A673 (cell line): ENCODE results near the gene CBX5. TPM values are rescaled to one million over a fixed set of nuclear protein-coding genes. Genes with fewer than 3 reads are reported as not detected.

ENCODE experiments used
- BruUV-seq: library from RNA; stranded (reverse); fragments of 400-500 nt; replicated peaks from 2 replicates; lab custom pipeline; 2021; lab: Mats Ljungman, UMichigan
- CTCF ChIA-PET: fragments of 300-600 bp; sonication (Branson Sonifier 250); formaldehyde crosslinking; loops from one replicate; lab custom pipeline; 2022; ENCODE audit warnings: antibody characterized with exemption; lab: Charles Lee
- POLR2A ChIA-PET: fragments of 300-600 bp; sonication (Branson Sonifier 250); formaldehyde crosslinking; loops from one replicate; lab custom pipeline; 2022; ENCODE audit warnings: antibody characterized with exemption; ENCODE audit not compliant: low non-redundant PET; lab: Charles Lee
- DNase-seq: peaks from one replicate; pipeline ENCODE4 v3.0.0-alpha.2; 2015; ENCODE audit warnings: low spot score
- H3K27ac ChIP-seq: fragments of 200-600 bp; sonication (generic); 2 replicates; pipeline ENCODE4 v1.5.1; 2016; ENCODE audit warnings: mixed run types, low read depth, mild to moderate bottlenecking, mixed read lengths, antibody characterized with exemption, low read length; ENCODE audit not compliant: poor library complexity, severe bottlenecking
- H3K27me3 ChIP-seq: fragments of 200-600 bp; sonication (generic); replicated peaks from 2 replicates; pipeline ENCODE4 v1.6.1; 2017; ENCODE audit warnings: mixed run types, low read depth, mild to moderate bottlenecking, mixed read lengths, antibody characterized with exemption, low read length; ENCODE audit not compliant: insufficient read depth, poor library complexity
- H3K36me3 ChIP-seq: fragments of 200-600 bp; sonication (generic); 2 replicates; pipeline ENCODE4 v1.6.1; 2016; ENCODE audit warnings: mixed run types, mild to moderate bottlenecking, mixed read lengths, antibody characterized with exemption, low read length; ENCODE audit not compliant: insufficient read depth, poor library complexity, severe bottlenecking
- H3K4me1 ChIP-seq: fragments of 200-600 bp; sonication (generic); 2 replicates; pipeline ENCODE4 v1.6.1; 2017; ENCODE audit warnings: mixed run types, mild to moderate bottlenecking, mixed read lengths, antibody characterized with exemption, low read length; ENCODE audit not compliant: insufficient read depth, poor library complexity, severe bottlenecking
- H3K4me3 ChIP-seq: fragments of 200-600 bp; sonication (generic); 2 replicates; pipeline ENCODE4 v1.5.1; 2016; ENCODE audit warnings: low read depth, mixed run types, mild to moderate bottlenecking, mixed read lengths, low read length; ENCODE audit not compliant: poor library complexity, severe bottlenecking
- H3K9me3 ChIP-seq: fragments of 200-600 bp; sonication (generic); 2 replicates; pipeline ENCODE4 v1.6.1; 2016; ENCODE audit warnings: mixed run types, low read depth, mild to moderate bottlenecking, mixed read lengths, antibody characterized with exemption, low read length; ENCODE audit not compliant: poor library complexity, severe bottlenecking
- CTCF ChIP-seq: fragments of 300-800, 200-600 bp; sonication (generic); conservative IDR thresholded peaks from 2 replicates; pipeline ENCODE4 v1.5.1; 2017; ENCODE audit warnings: low read depth, mild to moderate bottlenecking, antibody characterized with exemption, low read length, moderate library complexity, mixed read lengths
- EZH2 ChIP-seq: fragments of 200-600 bp; sonication (generic); IDR thresholded peaks from 2 replicates; pipeline ENCODE4 v1.6.1; 2017; ENCODE audit warnings: borderline replicate concordance, low read depth, mild to moderate bottlenecking, mixed read lengths, antibody characterized with exemption, low read length; ENCODE audit not compliant: poor library complexity, severe bottlenecking
- intact Hi-C: fragments of 100-400 bp; cut with micrococcal nuclease; formaldehyde crosslinking; loops from one replicate; pipeline ENCODE4 v1.10.0; 2022; ENCODE audit not compliant: unreplicated experiment
- total RNA-seq: library from RNA; stranded (reverse); gene quantifications from 2 replicates; pipeline ENCODE4 v1.2.3, GENCODE V29; 2021

CBX5 gene
- total RNA-seq, 1 experiment from 2014 or later: 254 TPM

GRCh38 chr12:54266852-54267251 lies 13.1 kb downstream of the CBX5 start:
- no peaks in the 10 kb centered on the region for H3K36me3 ChIP-seq
- TF ChIP-seq CTCF: no peak
- TF ChIP-seq EZH2: no peak
- no TSS peak for BruUV-seq
- H3K4me3 ChIP-seq: no peak overlapping the region
- H3K4me1 ChIP-seq: peaks cover 13% of the 10 kb centered on the region
- no peaks in the 10 kb centered on the region for H3K9me3 ChIP-seq
- DNase-seq: no peak
- no peak overlapping the region for H3K27ac ChIP-seq
- CTCF ChIA-PET: interaction anchor here (0.7 kb wide), 1 partner anchor 133 kb away, joined by 4 read pairs; no protein-coding TSS in a partner anchor
- no peaks in the 10 kb centered on the region for H3K27me3 ChIP-seq
- POLR2A ChIA-PET: no interaction called here
- intact Hi-C loops: no loop called here

GRCh38 chr12:54265364-54265812 lies 14.5 kb downstream of the CBX5 start:
- Histone ChIP-seq H3K27me3 (no peaks in the 10 kb centered on the region), H3K4me1 (peaks cover 27% of the 10 kb centered on the region), H3K27ac (peak overlapping the region; percentile 45), H3K36me3 (no peaks in the 10 kb centered on the region), H3K4me3 (no peak overlapping the region), H3K9me3 (no peaks in the 10 kb centered on the region)
- POLR2A ChIA-PET: interaction anchor here (1.1 to 1.7 kb wide), 2 partner anchors 11 to 15 kb away, joined by 3 to 13 read pairs; partner anchors contain the start of gene HNRNPA1
- BruUV-seq: no TSS peak
- DNase-seq: no peak
- TF ChIP-seq CTCF (no peak), EZH2 (no peak)
- intact Hi-C loops: no loop called here
- CTCF ChIA-PET: interaction anchor here (0.6 kb wide), 1 partner anchor 16 kb away, joined by 3 read pairs; no protein-coding TSS in a partner anchor

- peaks cover 4% of the 10 kb centered on the region for H3K36me3 ChIP-seq
- H3K4me1 ChIP-seq: peaks cover 47% of the 10 kb centered on the region
- BruUV-seq: no TSS peak
- no peaks in the 10 kb centered on the region for H3K27me3 ChIP-seq
- H3K9me3 ChIP-seq: no peaks in the 10 kb centered on the region
- peak overlapping the region; percentile 87 for H3K27ac ChIP-seq
- peak; percentile 75 for DNase-seq
- CTCF ChIA-PET: interaction anchor here (0.6 to 1.0 kb wide), 3 partner anchors 11 to 254 kb away, joined by 3 to 8 read pairs (median 4); partner anchors contain the start of gene HOXC8
- H3K4me3 ChIP-seq: peak overlapping the region; percentile 8
- intact Hi-C loops: no loop called here
- POLR2A ChIA-PET: interaction anchor here (1.4 kb wide), 2 partner anchors 10 to 17 kb away, joined by 5 read pairs; partner anchors contain the start of genes CBX5 and HNRNPA1
- no peak for TF ChIP-seq CTCF
- no peak for TF ChIP-seq EZH2
These were observed 17.5 kb downstream of the CBX5 start for GRCh38 chr12:54262403-54262925.
